ENCODE results near the gene EPS8L2. TPM values are rescaled to one million over a fixed set of nuclear protein-coding genes. Genes with fewer than 3 reads are reported as not detected.

EPS8L2 gene
- total and polyA plus RNA-seq, 9 of the 15 experiments (the other 6 are each of a cell fraction or from before 2014, with no cell fraction given) = 0.75 to 17.0 (median 3.7) TPM

DNA sequence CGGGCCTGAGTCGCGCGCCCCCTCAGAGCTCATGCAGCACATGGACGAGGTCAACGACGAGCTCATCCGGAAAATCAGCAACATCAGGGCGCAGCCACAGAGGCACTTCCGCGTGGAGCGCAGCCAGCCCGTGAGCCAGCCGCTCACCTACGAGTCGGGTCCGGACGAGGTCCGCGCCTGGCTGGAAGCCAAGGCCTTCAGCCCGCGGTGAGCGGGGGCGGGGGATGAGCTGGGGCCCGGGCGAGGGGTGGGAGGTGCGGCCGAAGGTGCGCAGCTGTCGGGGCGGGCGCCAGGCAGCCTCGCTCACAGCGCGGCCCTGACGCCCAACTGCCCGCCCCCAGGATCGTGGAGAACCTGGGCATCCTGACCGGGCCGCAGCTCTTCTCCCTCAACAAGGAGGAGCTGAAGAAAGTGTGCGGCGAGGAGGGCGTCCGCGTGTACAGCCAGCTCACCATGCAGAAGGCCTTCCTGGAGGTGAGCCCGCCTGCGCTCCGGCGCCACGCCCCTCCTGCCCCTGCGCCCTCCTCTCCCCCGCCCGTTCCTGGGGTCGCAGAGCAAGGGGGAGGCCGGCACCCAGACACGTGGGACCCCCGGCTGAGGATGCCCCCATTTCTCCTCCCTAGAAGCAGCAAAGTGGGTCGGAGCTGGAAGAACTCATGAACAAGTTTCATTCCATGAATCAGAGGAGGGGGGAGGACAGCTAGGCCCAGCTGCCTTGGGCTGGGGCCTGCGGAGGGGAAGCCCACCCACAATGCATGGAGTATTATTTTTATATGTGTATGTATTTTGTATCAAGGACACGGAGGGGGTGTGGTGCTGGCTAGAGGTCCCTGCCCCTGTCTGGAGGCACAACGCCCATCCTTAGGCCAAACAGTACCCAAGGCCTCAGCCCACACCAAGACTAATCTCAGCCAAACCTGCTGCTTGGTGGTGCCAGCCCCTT, 20.5 kb downstream of the EPS8L2 start (continued):
- no peak for TF ChIP-seq HDAC3 (IDR thresholded peaks at IDR 0.05; ENCODE audit: borderline replicate concordance, partially characterized antibody)
- peak; percentile 54; the same call in 1 of the 2 replicates for TF ChIP-seq MYC (IDR thresholded peaks at IDR 0.05; ENCODE audit: low read depth, low read length)
- 0 out of 2 replicates have a peak, but pooled peaks have one; percentile 19 for TF ChIP-seq MYC (CRISPR knock-in tag; IDR thresholded peaks at IDR 0.05; ENCODE audit: borderline replicate concordance, low read depth)
- TF ChIP-seq, protein P1, sequence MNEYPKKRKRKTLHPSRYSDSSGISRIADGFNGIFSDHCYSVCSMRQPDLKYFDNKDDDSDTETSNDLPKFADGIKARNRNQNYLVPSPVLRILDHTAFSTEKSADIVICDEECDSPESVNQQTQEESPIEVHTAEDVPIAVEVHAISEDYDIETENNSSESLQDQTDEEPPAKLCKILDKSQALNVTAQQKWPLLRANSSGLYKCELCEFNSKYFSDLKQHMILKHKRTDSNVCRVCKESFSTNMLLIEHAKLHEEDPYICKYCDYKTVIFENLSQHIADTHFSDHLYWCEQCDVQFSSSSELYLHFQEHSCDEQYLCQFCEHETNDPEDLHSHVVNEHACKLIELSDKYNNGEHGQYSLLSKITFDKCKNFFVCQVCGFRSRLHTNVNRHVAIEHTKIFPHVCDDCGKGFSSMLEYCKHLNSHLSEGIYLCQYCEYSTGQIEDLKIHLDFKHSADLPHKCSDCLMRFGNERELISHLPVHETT (CRISPR knock-in tag; conservative IDR thresholded peaks at IDR 0.05 in 1 of 2, IDR thresholded peaks at IDR 0.05 in 1 of 2) = 0 out of 4 replicates have a peak, but pooled peaks of 1 of the 2 experiments have one; percentile 26
- no peak for TF ChIP-seq SLC30A9 (CRISPR knock-in tag; IDR thresholded peaks at IDR 0.05)
- no peak for TF ChIP-seq SMARCA4 (IDR thresholded peaks at IDR 0.05)
- peak; percentile 47 for TF ChIP-seq RBBP5 (IDR thresholded peaks at IDR 0.05; ENCODE audit: borderline replicate concordance, insufficient read depth, low read length, poor library complexity, severe bottlenecking)
- peak; percentile 97 for TF ChIP-seq NFIC (IDR thresholded peaks at IDR 0.05)
- TF ChIP-seq, protein P2, sequence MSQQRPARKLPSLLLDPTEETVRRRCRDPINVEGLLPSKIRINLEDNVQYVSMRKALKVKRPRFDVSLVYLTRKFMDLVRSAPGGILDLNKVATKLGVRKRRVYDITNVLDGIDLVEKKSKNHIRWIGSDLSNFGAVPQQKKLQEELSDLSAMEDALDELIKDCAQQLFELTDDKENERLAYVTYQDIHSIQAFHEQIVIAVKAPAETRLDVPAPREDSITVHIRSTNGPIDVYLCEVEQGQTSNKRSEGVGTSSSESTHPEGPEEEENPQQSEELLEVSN (IDR thresholded peaks at IDR 0.05; ENCODE audit: borderline replicate concordance in 1 of 2, extremely low read depth in 1 of 2, insufficient read depth in 1 of 2, insufficient read length in 1 of 2, low read depth in 1 of 2, low read length in 1 of 2, poor library complexity in 1 of 2, severe bottlenecking in 1 of 2) = peak; percentile 67 to 81
- no peak for TF ChIP-seq ZNF75A (CRISPR knock-in tag; IDR thresholded peaks at IDR 0.05)
- TF ChIP-seq FOXJ3 (CRISPR knock-in tag; IDR thresholded peaks at IDR 0.05) = no peak
- no peak for TF ChIP-seq GATA2 (CRISPR knock-in tag; IDR thresholded peaks at IDR 0.05)
- TF ChIP-seq POLR2AphosphoS5 (IDR thresholded peaks at IDR 0.05; ENCODE audit: control insufficient read depth, insufficient read depth, low read depth, low read length) = peak; percentile 47; the same call in 1 of the 2 replicates
- TF ChIP-seq E2F3 (CRISPR knock-in tag; IDR thresholded peaks at IDR 0.05) = no peak
- TF ChIP-seq ZNF707 (CRISPR knock-in tag; conservative IDR thresholded peaks at IDR 0.05) = no peak
- peak; percentile 70; the same call in 1 of the 2 replicates for TF ChIP-seq CTBP1 (IDR thresholded peaks at IDR 0.05; ENCODE audit: borderline replicate concordance)
- TF ChIP-seq, protein P3, sequence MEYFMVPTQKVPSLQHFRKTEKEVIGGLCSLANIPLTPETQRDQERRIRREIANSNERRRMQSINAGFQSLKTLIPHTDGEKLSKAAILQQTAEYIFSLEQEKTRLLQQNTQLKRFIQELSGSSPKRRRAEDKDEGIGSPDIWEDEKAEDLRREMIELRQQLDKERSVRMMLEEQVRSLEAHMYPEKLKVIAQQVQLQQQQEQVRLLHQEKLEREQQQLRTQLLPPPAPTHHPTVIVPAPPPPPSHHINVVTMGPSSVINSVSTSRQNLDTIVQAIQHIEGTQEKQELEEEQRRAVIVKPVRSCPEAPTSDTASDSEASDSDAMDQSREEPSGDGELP (CRISPR knock-in tag; IDR thresholded peaks at IDR 0.05; ENCODE audit: borderline replicate concordance) = peak; percentile 44; the same call in 1 of the 2 replicates
- no peak for TF ChIP-seq ELF4 (CRISPR knock-in tag; IDR thresholded peaks at IDR 0.05)
- 0 out of 2 replicates have a peak, but pooled peaks have one; percentile 5 for TF ChIP-seq JUND (IDR thresholded peaks at IDR 0.05; ENCODE audit: borderline replicate concordance, low read depth, low read length)
- TF ChIP-seq JUND (tag; IDR thresholded peaks at IDR 0.05; ENCODE audit: borderline replicate concordance, low read depth, low read length) = no peak
- TF ChIP-seq ZC3H8 (IDR thresholded peaks at IDR 0.05) = no peak
- TF ChIP-seq, protein P4, sequence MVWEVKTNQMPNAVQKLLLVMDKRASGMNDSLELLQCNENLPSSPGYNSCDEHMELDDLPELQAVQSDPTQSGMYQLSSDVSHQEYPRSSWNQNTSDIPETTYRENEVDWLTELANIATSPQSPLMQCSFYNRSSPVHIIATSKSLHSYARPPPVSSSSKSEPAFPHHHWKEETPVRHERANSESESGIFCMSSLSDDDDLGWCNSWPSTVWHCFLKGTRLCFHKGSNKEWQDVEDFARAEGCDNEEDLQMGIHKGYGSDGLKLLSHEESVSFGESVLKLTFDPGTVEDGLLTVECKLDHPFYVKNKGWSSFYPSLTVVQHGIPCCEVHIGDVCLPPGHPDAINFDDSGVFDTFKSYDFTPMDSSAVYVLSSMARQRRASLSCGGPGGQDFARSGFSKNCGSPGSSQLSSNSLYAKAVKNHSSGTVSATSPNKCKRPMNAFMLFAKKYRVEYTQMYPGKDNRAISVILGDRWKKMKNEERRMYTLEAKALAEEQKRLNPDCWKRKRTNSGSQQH (CRISPR knock-in tag; IDR thresholded peaks at IDR 0.05) = no peak
